Stimulated activated CD8-positive, alpha-beta memory T cell treated with anti-CD3 and anti-CD28 coated beads, Interleukin-15, amount 100 ng/mL, for 1 hour (primary cell): ENCODE results near the gene IL23A.
"Not testable (repeated sequence)": the region's sequence is repeated elsewhere in the genome, so short reads cannot be mapped to it uniquely, and the experiment has no call there.

Experiments used
- DNase-seq: peaks from one replicate; pipeline ENCODE4 v3.0.0-alpha.2; 2020; ENCODE audit warnings: low read depth

The IL23A gene

GRCh38 chr12:56326126-56326525 lies 12.6 kb upstream of the IL23A start:
- no peak for DNase-seq

- DNase-seq, result no peak
Measured at GRCh38 chr12:56326533-56326932, 12.2 kb upstream of the IL23A start.

- DNase-seq, result no peak
Measured at GRCh38 chr12:56330936-56331490, 7.7 kb upstream of the IL23A start.

- no peak for DNase-seq
Measured at GRCh38 chr12:56332512-56333196, 6.0 kb upstream of the IL23A start.

- no peak for DNase-seq
Measured at GRCh38 chr12:56333197-56333678, 5.4 kb upstream of the IL23A start.

GRCh38 chr12:56333679-56334489 lies 4.8 kb upstream of the IL23A start, which contains the start of gene PAN2:
PAN2 (minus strand) TSS chr12:56334000; CDS start chr12:56333094, 906 bp downstream.
- DNase-seq, result peak; percentile 79

GRCh38 chr12:56334490-56334793 lies 4.2 kb upstream of the IL23A start:
- DNase-seq, result no peak

- DNase-seq, result not testable (repeated sequence)
Measured at GRCh38 chr12:56335527-56335926, 3.2 kb upstream of the IL23A start.

GRCh38 chr12:56336361-56337167 lies 2.1 kb upstream of the IL23A start:
- DNase-seq, result no peak

GRCh38 chr12:56337753-56338251 lies 882 bp upstream of the IL23A start:
- DNase-seq, result no peak

- no peak for DNase-seq
Measured at GRCh38 chr12:56339158-56339422, 406 bp downstream of the IL23A start.

GRCh38 chr12:56341616-56342015 lies 2.9 kb downstream of the IL23A start:
- DNase-seq, result no peak

- DNase-seq, result not testable (repeated sequence)
Measured at GRCh38 chr12:56342290-56342689, 3.6 kb downstream of the IL23A start.

GRCh38 chr12:56346675-56347074 lies 8.0 kb downstream of the IL23A start:
- DNase-seq, result no peak

- DNase-seq, result not testable (repeated sequence)
Measured at GRCh38 chr12:56347255-56347654, 8.6 kb downstream of the IL23A start.

- no peak for DNase-seq
Measured at GRCh38 chr12:56348776-56349175, 10.1 kb downstream of the IL23A start.

GRCh38 chr12:56350662-56351061 lies 12.0 kb downstream of the IL23A start:
- no peak for DNase-seq

- DNase-seq, result no peak
Measured at GRCh38 chr12:56351325-56351724, 12.6 kb downstream of the IL23A start.

- no peak for DNase-seq
Measured at GRCh38 chr12:56358836-56359532, 20.3 kb downstream of the IL23A start.

GRCh38 chr12:56359851-56360767 lies 21.4 kb downstream of the IL23A start, which contains the start of gene STAT2:
STAT2 (minus strand) TSS chr12:56360107; CDS start chr12:56356571, 3,536 bp downstream.
- DNase-seq, result peak; percentile 98
